ENCODE results near the gene NPAS3. TPM values are rescaled to one million over a fixed set of nuclear protein-coding genes. Genes with fewer than 3 reads are reported as not detected.

NPAS3 gene
- total RNA-seq, 2 experiments from 2014 or later: not detected

GRCh38 chr14:33693237-33693636 lies 754.6 kb downstream of the NPAS3 start:
- Mint-ChIP-seq H3K4me1 (ENCODE audit: low read depth) (no peaks in the 10 kb centered on the region), H3K27ac (no peak overlapping the region), H3K4me3 (no peak overlapping the region), H3K36me3 (no peaks in the 10 kb centered on the region), H3K27me3 (no peaks in the 10 kb centered on the region), H3K9me3 (peaks cover 2% of the 10 kb centered on the region)
- no peak for DNase-seq
- ChIA-PET POLR2A (no interaction called here), CTCF (no interaction called here)
- intact Hi-C loops (cut with micrococcal nuclease): no loop called here

GRCh38 chr14:33696165-33696564 lies 757.5 kb downstream of the NPAS3 start:
- POLR2A ChIA-PET: no interaction called here
- Mint-ChIP-seq H3K36me3 (no peaks in the 10 kb centered on the region), H3K4me1 (ENCODE audit: low read depth) (no peaks in the 10 kb centered on the region), H3K9me3 (peaks cover 2% of the 10 kb centered on the region), H3K4me3 (no peak overlapping the region), H3K27ac (no peak overlapping the region), H3K27me3 (no peaks in the 10 kb centered on the region)
- CTCF ChIA-PET: no interaction called here
- DNase-seq: no peak
- intact Hi-C loops (cut with micrococcal nuclease): no loop called here

GRCh38 chr14:33699300-33699983 lies 760.8 kb downstream of the NPAS3 start:
- no peak overlapping the region for H3K27ac Mint-ChIP-seq
- no peaks in the 10 kb centered on the region for H3K9me3 Mint-ChIP-seq
- POLR2A ChIA-PET: no interaction called here
- CTCF ChIA-PET: no interaction called here
- H3K27me3 Mint-ChIP-seq: no peaks in the 10 kb centered on the region
- no peak overlapping the region for H3K4me3 Mint-ChIP-seq
- DNase-seq: no peak
- intact Hi-C loops (cut with micrococcal nuclease): no loop called here
- H3K36me3 Mint-ChIP-seq: no peaks in the 10 kb centered on the region
- H3K4me1 Mint-ChIP-seq (ENCODE audit: low read depth): no peaks in the 10 kb centered on the region

- no peak for DNase-seq
- intact Hi-C loops (cut with micrococcal nuclease): no loop called here
- POLR2A ChIA-PET: no interaction called here
- H3K4me1 Mint-ChIP-seq (ENCODE audit: low read depth): no peaks in the 10 kb centered on the region
- no peaks in the 10 kb centered on the region for H3K9me3 Mint-ChIP-seq
- no peak overlapping the region for H3K27ac Mint-ChIP-seq
- H3K4me3 Mint-ChIP-seq: no peak overlapping the region
- CTCF ChIA-PET: no interaction called here
- H3K36me3 Mint-ChIP-seq: no peaks in the 10 kb centered on the region
- H3K27me3 Mint-ChIP-seq: no peaks in the 10 kb centered on the region
These were observed 761.4 kb downstream of the NPAS3 start for GRCh38 chr14:33700052-33700451.

- intact Hi-C loops (cut with micrococcal nuclease): no loop called here
- no peaks in the 10 kb centered on the region for H3K27me3 Mint-ChIP-seq
- H3K27ac Mint-ChIP-seq: no peak overlapping the region
- ChIA-PET CTCF (no interaction called here), POLR2A (no interaction called here)
- no peak for DNase-seq
- no peaks in the 10 kb centered on the region for H3K9me3 Mint-ChIP-seq
- no peak overlapping the region for H3K4me3 Mint-ChIP-seq
- H3K36me3 Mint-ChIP-seq: no peaks in the 10 kb centered on the region
- no peaks in the 10 kb centered on the region for H3K4me1 Mint-ChIP-seq (ENCODE audit: low read depth)
These were observed 763.6 kb downstream of the NPAS3 start for GRCh38 chr14:33702293-33702692.

- no peaks in the 10 kb centered on the region for H3K9me3 Mint-ChIP-seq
- no peak for DNase-seq
- intact Hi-C loops (cut with micrococcal nuclease): no loop called here
- no peaks in the 10 kb centered on the region for H3K4me1 Mint-ChIP-seq (ENCODE audit: low read depth)
- H3K36me3 Mint-ChIP-seq: no peaks in the 10 kb centered on the region
- no peak overlapping the region for H3K27ac Mint-ChIP-seq
- POLR2A ChIA-PET: no interaction called here
- CTCF ChIA-PET: no interaction called here
- no peak overlapping the region for H3K4me3 Mint-ChIP-seq
- no peaks in the 10 kb centered on the region for H3K27me3 Mint-ChIP-seq
These were observed 765.8 kb downstream of the NPAS3 start for GRCh38 chr14:33704481-33704880.

GRCh38 chr14:33705490-33705889 lies 766.8 kb downstream of the NPAS3 start:
- Mint-ChIP-seq H3K27me3 (no peaks in the 10 kb centered on the region), H3K4me3 (no peak overlapping the region), H3K27ac (no peak overlapping the region), H3K4me1 (ENCODE audit: low read depth) (no peaks in the 10 kb centered on the region), H3K36me3 (no peaks in the 10 kb centered on the region), H3K9me3 (no peaks in the 10 kb centered on the region)
- ChIA-PET POLR2A (no interaction called here), CTCF (no interaction called here)
- intact Hi-C loops (cut with micrococcal nuclease): no loop called here
- no peak for DNase-seq

- ChIA-PET POLR2A (no interaction called here), CTCF (no interaction called here)
- no peak overlapping the region for H3K4me3 Mint-ChIP-seq
- H3K36me3 Mint-ChIP-seq: no peaks in the 10 kb centered on the region
- H3K4me1 Mint-ChIP-seq (ENCODE audit: low read depth): no peaks in the 10 kb centered on the region
- no peak for DNase-seq
- no peak overlapping the region for H3K27ac Mint-ChIP-seq
- intact Hi-C loops (cut with micrococcal nuclease): no loop called here
- H3K27me3 Mint-ChIP-seq: no peaks in the 10 kb centered on the region
- no peaks in the 10 kb centered on the region for H3K9me3 Mint-ChIP-seq
These were observed 769.0 kb downstream of the NPAS3 start for GRCh38 chr14:33707716-33708115.

- no peak overlapping the region for H3K4me3 Mint-ChIP-seq
- CTCF ChIA-PET: no interaction called here
- H3K27ac Mint-ChIP-seq: no peak overlapping the region
- H3K9me3 Mint-ChIP-seq: no peaks in the 10 kb centered on the region
- H3K36me3 Mint-ChIP-seq: no peaks in the 10 kb centered on the region
- intact Hi-C loops (cut with micrococcal nuclease): no loop called here
- DNase-seq: no peak
- no peaks in the 10 kb centered on the region for H3K27me3 Mint-ChIP-seq
- H3K4me1 Mint-ChIP-seq (ENCODE audit: low read depth): no peaks in the 10 kb centered on the region
- POLR2A ChIA-PET: no interaction called here
These were observed 770.6 kb downstream of the NPAS3 start for GRCh38 chr14:33709283-33709682.

GRCh38 chr14:33709711-33710110 lies 771.0 kb downstream of the NPAS3 start:
- no peak overlapping the region for H3K4me3 Mint-ChIP-seq
- no peaks in the 10 kb centered on the region for H3K4me1 Mint-ChIP-seq (ENCODE audit: low read depth)
- H3K27me3 Mint-ChIP-seq: no peaks in the 10 kb centered on the region
- no peak for DNase-seq
- H3K27ac Mint-ChIP-seq: no peak overlapping the region
- intact Hi-C loops (cut with micrococcal nuclease): no loop called here
- ChIA-PET POLR2A (no interaction called here), CTCF (no interaction called here)
- H3K9me3 Mint-ChIP-seq: no peaks in the 10 kb centered on the region
- no peaks in the 10 kb centered on the region for H3K36me3 Mint-ChIP-seq

- H3K4me1 Mint-ChIP-seq (ENCODE audit: low read depth): no peaks in the 10 kb centered on the region
- no peak overlapping the region for H3K4me3 Mint-ChIP-seq
- ChIA-PET POLR2A (no interaction called here), CTCF (no interaction called here)
- H3K27ac Mint-ChIP-seq: no peak overlapping the region
- no peaks in the 10 kb centered on the region for H3K9me3 Mint-ChIP-seq
- no peak for DNase-seq
- no peaks in the 10 kb centered on the region for H3K36me3 Mint-ChIP-seq
- intact Hi-C loops (cut with micrococcal nuclease): no loop called here
- H3K27me3 Mint-ChIP-seq: no peaks in the 10 kb centered on the region
These were observed 771.6 kb downstream of the NPAS3 start for GRCh38 chr14:33710273-33710672.

- POLR2A ChIA-PET: no interaction called here
- DNase-seq: no peak
- intact Hi-C loops (cut with micrococcal nuclease): no loop called here
These were observed 772.5 kb downstream of the NPAS3 start for GRCh38 chr14:33711194-33711593.

GRCh38 chr14:33711811-33712216 lies 773.1 kb downstream of the NPAS3 start:
- no peaks in the 10 kb centered on the region for H3K4me1 Mint-ChIP-seq (ENCODE audit: low read depth)
- no peaks in the 10 kb centered on the region for H3K36me3 Mint-ChIP-seq
- intact Hi-C loops (cut with micrococcal nuclease): no loop called here
- H3K4me3 Mint-ChIP-seq: no peak overlapping the region
- CTCF ChIA-PET: no interaction called here
- no peaks in the 10 kb centered on the region for H3K27me3 Mint-ChIP-seq
- POLR2A ChIA-PET: no interaction called here
- H3K9me3 Mint-ChIP-seq: no peaks in the 10 kb centered on the region
- DNase-seq: no peak
- H3K27ac Mint-ChIP-seq: no peak overlapping the region

More at GRCh38 chr14:33711194-33711593, 772.5 kb downstream of the NPAS3 start:
- H3K27ac Mint-ChIP-seq: no peak overlapping the region
- H3K4me3 Mint-ChIP-seq: no peak overlapping the region
- CTCF ChIA-PET: no interaction called here
- no peaks in the 10 kb centered on the region for H3K27me3 Mint-ChIP-seq
- H3K9me3 Mint-ChIP-seq: no peaks in the 10 kb centered on the region
- H3K4me1 Mint-ChIP-seq (ENCODE audit: low read depth): no peaks in the 10 kb centered on the region
- no peaks in the 10 kb centered on the region for H3K36me3 Mint-ChIP-seq

Measured in activated CD4-positive, alpha-beta memory T cell treated with anti-CD3 and anti-CD28 coated beads for 36 hours (primary cell).